Measurements from ENCODE around the gene TLR8.

TLR8 gene

DNA sequence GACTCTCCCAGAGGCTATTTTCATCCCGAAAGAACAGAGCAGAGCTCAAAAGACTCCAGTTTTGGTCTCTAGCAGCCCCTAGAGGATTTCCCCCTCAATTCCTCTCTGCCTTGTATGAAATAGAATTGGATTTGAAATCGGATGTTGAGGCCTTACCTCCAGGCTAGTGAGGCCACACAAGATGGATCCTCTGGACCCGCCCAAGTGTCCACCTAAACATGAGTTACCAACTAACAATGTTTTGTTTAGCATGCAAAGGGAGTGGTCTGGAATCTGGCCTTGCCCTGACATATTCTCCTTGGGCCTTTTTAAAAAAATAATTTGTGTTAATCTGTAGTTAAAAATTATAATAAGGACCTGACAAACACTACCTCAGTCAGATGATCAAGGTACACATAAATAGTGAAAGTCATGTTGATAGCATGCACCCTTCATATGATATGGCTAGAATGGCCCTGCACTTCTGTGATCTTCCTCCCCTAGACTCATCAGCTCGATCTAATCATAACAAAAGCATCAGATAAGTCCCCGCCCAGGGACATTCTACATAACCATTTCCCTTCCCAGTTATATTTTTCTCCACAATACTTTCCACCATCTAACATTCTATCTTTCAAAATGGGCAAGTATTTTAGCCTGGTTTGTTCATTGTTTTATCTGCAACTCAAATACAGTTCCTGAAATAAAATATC is 6.5 kb downstream of the TLR8 start:
- no peak for DNase-seq
- in situ Hi-C loops (cut with HindIII; ENCODE audit: low pct_ligation_motif_present, low sequenced_read_pairs), result no loop called here

DNA sequence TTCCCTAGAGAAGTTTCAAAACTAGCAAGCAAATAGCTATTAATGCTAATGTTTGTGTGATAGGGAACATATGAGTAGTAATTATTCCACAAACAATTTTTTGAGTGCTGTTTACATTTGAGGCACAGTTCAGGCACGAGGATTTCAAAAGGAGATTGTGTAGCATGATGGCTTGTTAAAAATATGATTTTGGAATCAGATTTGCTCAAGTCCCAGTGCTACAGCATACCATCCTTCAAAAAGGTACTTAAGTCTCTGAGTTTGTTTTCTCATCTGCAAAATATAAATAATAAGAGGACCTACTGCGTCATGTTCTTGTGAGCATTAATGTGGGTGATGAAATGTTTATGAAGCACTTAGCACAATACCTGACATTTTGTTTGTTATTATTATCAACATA is 11.3 kb downstream of the TLR8 start:
- Histone ChIP-seq H3K27ac (no peak overlapping the region), H3K27me3 (replicated peaks) (no peaks in the 10 kb centered on the region), H3K4me3 (ENCODE audit: low read depth, low read length) (no peak overlapping the region), H3K36me3 (replicated peaks) (no peaks in the 10 kb centered on the region)
- in situ Hi-C loops (cut with HindIII; ENCODE audit: low pct_ligation_motif_present, low sequenced_read_pairs), result no loop called here
- TF ChIP-seq, protein P1, sequence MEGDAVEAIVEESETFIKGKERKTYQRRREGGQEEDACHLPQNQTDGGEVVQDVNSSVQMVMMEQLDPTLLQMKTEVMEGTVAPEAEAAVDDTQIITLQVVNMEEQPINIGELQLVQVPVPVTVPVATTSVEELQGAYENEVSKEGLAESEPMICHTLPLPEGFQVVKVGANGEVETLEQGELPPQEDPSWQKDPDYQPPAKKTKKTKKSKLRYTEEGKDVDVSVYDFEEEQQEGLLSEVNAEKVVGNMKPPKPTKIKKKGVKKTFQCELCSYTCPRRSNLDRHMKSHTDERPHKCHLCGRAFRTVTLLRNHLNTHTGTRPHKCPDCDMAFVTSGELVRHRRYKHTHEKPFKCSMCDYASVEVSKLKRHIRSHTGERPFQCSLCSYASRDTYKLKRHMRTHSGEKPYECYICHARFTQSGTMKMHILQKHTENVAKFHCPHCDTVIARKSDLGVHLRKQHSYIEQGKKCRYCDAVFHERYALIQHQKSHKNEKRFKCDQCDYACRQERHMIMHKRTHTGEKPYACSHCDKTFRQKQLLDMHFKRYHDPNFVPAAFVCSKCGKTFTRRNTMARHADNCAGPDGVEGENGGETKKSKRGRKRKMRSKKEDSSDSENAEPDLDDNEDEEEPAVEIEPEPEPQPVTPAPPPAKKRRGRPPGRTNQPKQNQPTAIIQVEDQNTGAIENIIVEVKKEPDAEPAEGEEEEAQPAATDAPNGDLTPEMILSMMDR (IDR thresholded peaks at IDR 0.05; ENCODE audit: low read depth, low read length, missing control alignments), result no peak
- DNase-seq, result no peak

More for the DNA sequence above, 6.5 kb downstream of the TLR8 start:
- H3K27ac ChIP-seq, result no peak overlapping the region
- no peaks in the 10 kb centered on the region for H3K36me3 ChIP-seq (replicated peaks)
- TF ChIP-seq, protein P1 (IDR thresholded peaks at IDR 0.05; ENCODE audit: low read depth, low read length, missing control alignments), result no peak
- H3K4me3 ChIP-seq (ENCODE audit: low read depth, low read length), result no peak overlapping the region
- no peaks in the 10 kb centered on the region for H3K27me3 ChIP-seq (replicated peaks)

DNA sequence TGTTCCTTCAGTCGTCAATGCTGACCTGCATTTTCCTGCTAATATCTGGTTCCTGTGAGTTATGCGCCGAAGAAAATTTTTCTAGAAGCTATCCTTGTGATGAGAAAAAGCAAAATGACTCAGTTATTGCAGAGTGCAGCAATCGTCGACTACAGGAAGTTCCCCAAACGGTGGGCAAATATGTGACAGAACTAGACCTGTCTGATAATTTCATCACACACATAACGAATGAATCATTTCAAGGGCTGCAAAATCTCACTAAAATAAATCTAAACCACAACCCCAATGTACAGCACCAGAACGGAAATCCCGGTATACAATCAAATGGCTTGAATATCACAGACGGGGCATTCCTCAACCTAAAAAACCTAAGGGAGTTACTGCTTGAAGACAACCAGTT is 12.6 kb downstream of the TLR8 start:
- no peaks in the 10 kb centered on the region for H3K27me3 ChIP-seq (replicated peaks)
- TF ChIP-seq, protein P1 (IDR thresholded peaks at IDR 0.05; ENCODE audit: low read depth, low read length, missing control alignments), result no peak
- H3K36me3 ChIP-seq (replicated peaks), result no peaks in the 10 kb centered on the region
- no peak overlapping the region for H3K27ac ChIP-seq
- no peak for DNase-seq
- no peak overlapping the region for H3K4me3 ChIP-seq (ENCODE audit: low read depth, low read length)
- in situ Hi-C loops (cut with HindIII; ENCODE audit: low pct_ligation_motif_present, low sequenced_read_pairs), result no loop called here

DNA sequence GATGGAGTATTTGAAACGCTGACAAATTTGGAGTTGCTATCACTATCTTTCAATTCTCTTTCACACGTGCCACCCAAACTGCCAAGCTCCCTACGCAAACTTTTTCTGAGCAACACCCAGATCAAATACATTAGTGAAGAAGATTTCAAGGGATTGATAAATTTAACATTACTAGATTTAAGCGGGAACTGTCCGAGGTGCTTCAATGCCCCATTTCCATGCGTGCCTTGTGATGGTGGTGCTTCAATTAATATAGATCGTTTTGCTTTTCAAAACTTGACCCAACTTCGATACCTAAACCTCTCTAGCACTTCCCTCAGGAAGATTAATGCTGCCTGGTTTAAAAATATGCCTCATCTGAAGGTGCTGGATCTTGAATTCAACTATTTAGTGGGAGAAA is 13.2 kb downstream of the TLR8 start:
- in situ Hi-C loops (cut with HindIII; ENCODE audit: low pct_ligation_motif_present, low sequenced_read_pairs), result no loop called here
- no peak overlapping the region for H3K4me3 ChIP-seq (ENCODE audit: low read depth, low read length)
- no peaks in the 10 kb centered on the region for H3K36me3 ChIP-seq (replicated peaks)
- TF ChIP-seq, protein P1 (IDR thresholded peaks at IDR 0.05; ENCODE audit: low read depth, low read length, missing control alignments), result no peak
- DNase-seq, result no peak
- no peaks in the 10 kb centered on the region for H3K27me3 ChIP-seq (replicated peaks)
- H3K27ac ChIP-seq, result no peak overlapping the region

DNA sequence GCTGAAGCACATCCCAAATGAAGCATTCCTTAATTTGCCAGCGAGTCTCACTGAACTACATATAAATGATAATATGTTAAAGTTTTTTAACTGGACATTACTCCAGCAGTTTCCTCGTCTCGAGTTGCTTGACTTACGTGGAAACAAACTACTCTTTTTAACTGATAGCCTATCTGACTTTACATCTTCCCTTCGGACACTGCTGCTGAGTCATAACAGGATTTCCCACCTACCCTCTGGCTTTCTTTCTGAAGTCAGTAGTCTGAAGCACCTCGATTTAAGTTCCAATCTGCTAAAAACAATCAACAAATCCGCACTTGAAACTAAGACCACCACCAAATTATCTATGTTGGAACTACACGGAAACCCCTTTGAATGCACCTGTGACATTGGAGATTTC is 14.6 kb downstream of the TLR8 start:
- no peak for DNase-seq
- H3K27me3 ChIP-seq (replicated peaks), result no peaks in the 10 kb centered on the region
- H3K36me3 ChIP-seq (replicated peaks), result no peaks in the 10 kb centered on the region
- TF ChIP-seq, protein P1 (IDR thresholded peaks at IDR 0.05; ENCODE audit: low read depth, low read length, missing control alignments), result no peak
- no peak overlapping the region for H3K4me3 ChIP-seq (ENCODE audit: low read depth, low read length)
- in situ Hi-C loops (cut with HindIII; ENCODE audit: low pct_ligation_motif_present, low sequenced_read_pairs), result no loop called here
- H3K27ac ChIP-seq, result no peak overlapping the region
